ENCODE results near the gene MLNR. TPM values are rescaled to one million over a fixed set of nuclear protein-coding genes. Genes with fewer than 3 reads are reported as not detected.

MLNR gene
- total RNA-seq, 2 donors from 2014 or later, result 0.41 to 2.0 TPM

DNA sequence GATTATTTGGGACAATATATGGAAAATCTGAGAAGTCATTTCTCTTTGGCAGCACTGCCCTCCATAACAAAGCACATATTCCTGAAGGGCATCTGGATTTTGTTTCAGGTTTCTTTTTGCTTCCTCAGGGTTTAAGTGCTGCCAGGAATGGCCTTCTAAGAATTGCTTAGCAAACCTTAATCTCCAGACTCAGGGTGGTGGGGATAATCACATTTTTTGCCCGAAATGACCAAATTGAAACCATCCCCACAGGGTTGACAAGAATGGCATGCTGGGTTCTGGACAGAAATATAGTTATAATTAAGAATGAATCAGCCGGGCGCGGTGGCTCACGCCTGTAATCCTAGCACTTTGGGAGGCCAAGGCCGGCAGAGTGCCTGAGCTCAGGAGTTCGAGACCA is 21.2 kb downstream of the MLNR start:
- TF ChIP-seq, protein P1, sequence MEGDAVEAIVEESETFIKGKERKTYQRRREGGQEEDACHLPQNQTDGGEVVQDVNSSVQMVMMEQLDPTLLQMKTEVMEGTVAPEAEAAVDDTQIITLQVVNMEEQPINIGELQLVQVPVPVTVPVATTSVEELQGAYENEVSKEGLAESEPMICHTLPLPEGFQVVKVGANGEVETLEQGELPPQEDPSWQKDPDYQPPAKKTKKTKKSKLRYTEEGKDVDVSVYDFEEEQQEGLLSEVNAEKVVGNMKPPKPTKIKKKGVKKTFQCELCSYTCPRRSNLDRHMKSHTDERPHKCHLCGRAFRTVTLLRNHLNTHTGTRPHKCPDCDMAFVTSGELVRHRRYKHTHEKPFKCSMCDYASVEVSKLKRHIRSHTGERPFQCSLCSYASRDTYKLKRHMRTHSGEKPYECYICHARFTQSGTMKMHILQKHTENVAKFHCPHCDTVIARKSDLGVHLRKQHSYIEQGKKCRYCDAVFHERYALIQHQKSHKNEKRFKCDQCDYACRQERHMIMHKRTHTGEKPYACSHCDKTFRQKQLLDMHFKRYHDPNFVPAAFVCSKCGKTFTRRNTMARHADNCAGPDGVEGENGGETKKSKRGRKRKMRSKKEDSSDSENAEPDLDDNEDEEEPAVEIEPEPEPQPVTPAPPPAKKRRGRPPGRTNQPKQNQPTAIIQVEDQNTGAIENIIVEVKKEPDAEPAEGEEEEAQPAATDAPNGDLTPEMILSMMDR (IDR thresholded peaks at IDR 0.05), result no peak
- DNase-seq (ENCODE audit: low spot score) (no peak), ATAC-seq (ENCODE audit: insufficient number of reproducible peaks, low FRiP score, low read depth) (no peak)
- Histone ChIP-seq H3K27me3 (replicated peaks; ENCODE audit: insufficient read depth) (no peaks in the 10 kb centered on the region), H3K4me1 (ENCODE audit: control insufficient read depth in 1 of 2, low read depth in 2 of 2) (no peaks in the 10 kb centered on the region), H3K4me3 (no peak overlapping the region), H3K36me3 (no peaks in the 10 kb centered on the region), H3K27ac (no peak overlapping the region), H3K9me3 (no peaks in the 10 kb centered on the region)

DNA sequence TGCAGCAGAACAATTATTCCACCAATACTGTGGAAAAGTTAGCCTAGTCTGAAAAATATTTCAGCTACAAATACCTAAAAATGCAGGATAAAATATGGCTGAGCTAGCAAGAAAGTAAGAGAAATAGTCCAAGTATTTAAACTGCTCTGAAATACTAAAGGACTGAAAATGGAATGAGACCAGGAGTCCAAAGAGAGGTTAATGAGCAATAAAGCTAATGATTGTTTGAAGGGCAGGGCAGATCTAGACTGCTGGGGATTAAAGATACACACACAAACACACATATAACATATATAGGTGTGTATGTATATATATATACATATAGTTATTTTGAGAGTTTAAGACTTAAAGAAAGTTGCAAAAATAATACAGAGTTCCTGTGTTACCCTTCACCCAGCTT is 25.0 kb downstream of the MLNR start:
- H3K27ac ChIP-seq, result no peak overlapping the region
- H3K4me1 ChIP-seq (ENCODE audit: control insufficient read depth in 1 of 2, low read depth in 2 of 2), result peaks cover 10 to 15% of the 10 kb centered on the region in 2 donors
- no peak overlapping the region for H3K4me3 ChIP-seq
- ATAC-seq (ENCODE audit: insufficient number of reproducible peaks, low FRiP score, low read depth) (no peak), DNase-seq (ENCODE audit: low spot score) (no peak)
- H3K36me3 ChIP-seq, result no peaks in the 10 kb centered on the region
- TF ChIP-seq, protein P1 (IDR thresholded peaks at IDR 0.05), result no peak
- H3K27me3 ChIP-seq (replicated peaks; ENCODE audit: insufficient read depth), result no peaks in the 10 kb centered on the region
- no peaks in the 10 kb centered on the region for H3K9me3 ChIP-seq

DNA sequence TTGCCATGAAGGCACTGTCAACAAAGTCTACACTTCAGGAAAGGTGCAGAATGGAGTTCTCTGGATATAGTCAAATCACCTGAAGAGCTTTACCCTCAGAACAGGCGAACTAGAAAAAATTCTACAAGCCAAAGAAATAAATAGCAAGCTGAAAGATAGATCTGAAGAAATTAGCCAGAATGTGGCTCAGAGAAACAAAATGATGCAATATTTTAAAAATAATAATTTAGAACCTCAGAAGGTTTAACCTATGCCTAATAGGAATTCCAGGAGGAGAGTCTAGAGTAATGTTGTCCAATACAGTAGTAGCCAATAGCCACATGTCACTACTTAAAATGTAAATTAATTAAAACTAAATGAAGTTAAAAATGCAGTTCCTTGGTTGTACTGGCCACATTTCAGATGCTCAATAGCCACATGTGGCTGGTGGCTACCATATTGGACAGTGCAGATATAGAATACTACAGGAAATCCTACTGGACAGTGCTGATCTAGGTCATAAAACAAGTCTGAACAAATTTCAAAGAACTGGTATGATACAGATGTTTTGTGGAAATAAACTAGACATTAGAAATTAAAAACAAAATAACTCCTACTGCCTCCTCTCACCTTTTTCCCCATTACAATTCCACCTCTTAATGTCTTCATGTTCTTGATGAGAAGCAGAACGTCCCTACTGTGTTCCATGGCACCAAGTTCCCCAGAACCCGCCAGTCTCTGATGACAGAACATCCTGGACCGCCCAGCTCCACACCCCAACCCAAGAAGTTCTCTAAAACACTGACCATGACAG is 26.9 kb downstream of the MLNR start:
- ATAC-seq (ENCODE audit: insufficient number of reproducible peaks, low FRiP score, low read depth), result peak; percentile 48
- Histone ChIP-seq H3K36me3 (no peaks in the 10 kb centered on the region), H3K4me1 (ENCODE audit: control insufficient read depth in 1 of 2, low read depth in 2 of 2) (peaks cover 10 to 18% of the 10 kb centered on the region in 2 donors), H3K27ac (peak overlapping the region; percentile 92 to 94), H3K4me3 (peak overlapping the region; percentile 89), H3K27me3 (replicated peaks; ENCODE audit: insufficient read depth) (no peaks in the 10 kb centered on the region), H3K9me3 (no peaks in the 10 kb centered on the region)
- TF ChIP-seq, protein P1 (IDR thresholded peaks at IDR 0.05), result no peak
- no peak for DNase-seq (ENCODE audit: low spot score)

DNA sequence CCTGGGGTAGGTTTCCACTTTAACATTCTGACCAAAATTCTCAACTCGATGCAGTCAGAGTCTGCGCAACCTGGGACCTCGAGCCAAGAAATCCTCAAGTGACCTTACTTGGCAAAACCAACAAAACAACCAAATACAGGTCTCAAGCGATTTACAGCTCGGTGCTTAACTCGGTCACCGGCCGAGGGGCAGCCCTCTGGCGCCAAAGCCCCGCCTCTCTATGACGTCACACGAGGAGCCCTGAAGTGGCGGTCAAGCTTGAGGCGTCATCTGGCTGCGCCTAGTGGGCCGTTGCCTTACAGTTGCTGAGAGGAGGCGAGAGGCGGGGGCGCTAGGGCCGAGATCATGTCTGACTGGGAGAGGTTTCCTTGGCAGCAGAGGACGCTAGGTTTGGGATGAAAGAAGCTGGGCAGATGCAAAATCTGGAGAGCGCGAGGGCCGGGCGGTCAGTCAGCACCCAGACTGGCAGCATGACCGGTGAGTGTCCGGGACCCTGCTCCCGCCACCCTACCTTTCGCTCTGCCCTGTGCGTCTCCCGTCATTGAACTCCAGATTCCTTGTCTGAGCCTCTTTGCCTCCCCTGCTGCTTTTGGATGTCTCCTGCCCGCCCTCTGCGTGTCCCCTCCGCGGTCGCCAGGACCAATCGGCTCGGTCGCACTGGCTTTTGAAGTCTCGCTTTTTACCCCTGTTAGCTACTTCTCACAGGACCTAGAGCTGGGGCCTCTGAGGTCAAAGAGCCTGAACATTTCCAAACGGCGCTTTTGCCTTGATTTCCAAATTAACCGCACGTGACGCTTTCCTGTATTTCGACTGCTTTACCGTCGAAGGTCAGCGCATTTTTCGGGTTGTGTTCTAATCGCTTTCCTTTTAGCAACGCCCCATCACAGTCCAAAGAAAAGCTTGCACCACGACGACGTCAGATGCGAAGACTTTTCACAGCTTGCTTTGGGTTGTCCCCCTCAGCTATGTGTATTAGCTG is 27.8 kb downstream of the MLNR start, which contains the start of gene CDADC1:
TSS of gene CDADC1 (plus strand) at position 283 of the 979 bp plus-strand sequence. CDS start at position 396, 113 bp downstream.
- H3K27me3 ChIP-seq (replicated peaks; ENCODE audit: insufficient read depth), result no peaks in the 10 kb centered on the region
- TF ChIP-seq, protein P1 (IDR thresholded peaks at IDR 0.05), result no peak
- peak; percentile 93 for ATAC-seq (ENCODE audit: insufficient number of reproducible peaks, low FRiP score, low read depth)
- DNase-seq (ENCODE audit: low spot score), result peak; percentile 95
- H3K36me3 ChIP-seq, result no peaks in the 10 kb centered on the region
- peak within 1 kb of the TSS; percentile 92 to 94 for H3K27ac ChIP-seq
- H3K9me3 ChIP-seq, result no peaks in the 10 kb centered on the region
- peak within 1 kb of the TSS; percentile 89 for H3K4me3 ChIP-seq
- peaks cover 10 to 21% of the 10 kb centered on the region in 2 donors for H3K4me1 ChIP-seq (ENCODE audit: control insufficient read depth in 1 of 2, low read depth in 2 of 2)

DNA sequence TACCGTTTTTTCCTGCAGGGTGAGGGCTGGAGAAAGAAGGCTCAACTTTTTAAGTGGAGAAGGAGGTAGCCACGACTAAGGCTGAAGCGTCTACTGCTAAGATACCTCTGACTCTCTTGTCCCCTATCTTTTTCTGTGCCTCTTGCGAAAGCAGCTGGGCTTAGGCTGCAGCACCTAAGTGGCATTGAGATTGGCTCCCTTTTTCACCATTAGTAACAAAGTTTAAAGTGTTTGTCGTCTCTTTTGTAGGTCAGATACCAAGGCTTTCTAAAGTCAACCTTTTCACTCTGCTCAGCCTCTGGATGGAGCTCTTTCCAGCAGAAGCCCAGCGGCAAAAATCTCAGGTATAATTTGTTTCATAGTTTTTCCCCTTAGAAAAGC is 28.5 kb downstream of the MLNR start:
- Histone ChIP-seq H3K36me3 (no peaks in the 10 kb centered on the region), H3K27ac (peak overlapping the region; percentile 92 to 94), H3K9me3 (no peaks in the 10 kb centered on the region), H3K27me3 (replicated peaks; ENCODE audit: insufficient read depth) (no peaks in the 10 kb centered on the region), H3K4me3 (peak overlapping the region; percentile 89), H3K4me1 (ENCODE audit: control insufficient read depth in 1 of 2, low read depth in 2 of 2) (peaks cover 10 to 21% of the 10 kb centered on the region in 2 donors)
- DNase-seq (ENCODE audit: low spot score) (no peak), ATAC-seq (ENCODE audit: insufficient number of reproducible peaks, low FRiP score, low read depth) (no peak)
- TF ChIP-seq, protein P1 (IDR thresholded peaks at IDR 0.05), result no peak

All from thoracic aorta (tissue), 2 donors.